Omental fat pad (tissue), 4 donors: Measurements from ENCODE around the gene NAT14. TPM values are rescaled to one million over a fixed set of nuclear protein-coding genes. Genes with fewer than 3 reads are reported as not detected.

ENCODE experiments used
- ATAC-seq: fragments of 150-250 bp; one replicate; pipeline ENCODE4 v1.9.1; 2016; ENCODE audit warnings: mild to moderate bottlenecking, moderate library complexity; ENCODE audit not compliant: low FRiP score
- DNase-seq: peaks from one replicate; pipeline ENCODE4 v3.0.0-alpha.2; 2019; ENCODE audit warnings: low spot score
- total RNA-seq, 4 donors: library from RNA; depleted of rRNA; stranded (reverse); fragments of >200 nt; gene quantifications; one replicate each; pipeline ENCODE4 v1.1.0, GENCODE V29; 2016
- TF ChIP-seq, protein P1 (sequence below), 3 donors: fragments of 450-650 bp; IDR thresholded peaks; one replicate each; pipeline ENCODE4 v1.5.1; 2016 to 2017; ENCODE audit warnings: antibody characterized with exemption in 3 of 3, mild to moderate bottlenecking in 3 of 3, moderate library complexity in 2 of 3

The NAT14 gene
- total RNA-seq, 4 donors from 2014 or later = 2.3 to 4.6 (median 2.6) TPM

DNA sequence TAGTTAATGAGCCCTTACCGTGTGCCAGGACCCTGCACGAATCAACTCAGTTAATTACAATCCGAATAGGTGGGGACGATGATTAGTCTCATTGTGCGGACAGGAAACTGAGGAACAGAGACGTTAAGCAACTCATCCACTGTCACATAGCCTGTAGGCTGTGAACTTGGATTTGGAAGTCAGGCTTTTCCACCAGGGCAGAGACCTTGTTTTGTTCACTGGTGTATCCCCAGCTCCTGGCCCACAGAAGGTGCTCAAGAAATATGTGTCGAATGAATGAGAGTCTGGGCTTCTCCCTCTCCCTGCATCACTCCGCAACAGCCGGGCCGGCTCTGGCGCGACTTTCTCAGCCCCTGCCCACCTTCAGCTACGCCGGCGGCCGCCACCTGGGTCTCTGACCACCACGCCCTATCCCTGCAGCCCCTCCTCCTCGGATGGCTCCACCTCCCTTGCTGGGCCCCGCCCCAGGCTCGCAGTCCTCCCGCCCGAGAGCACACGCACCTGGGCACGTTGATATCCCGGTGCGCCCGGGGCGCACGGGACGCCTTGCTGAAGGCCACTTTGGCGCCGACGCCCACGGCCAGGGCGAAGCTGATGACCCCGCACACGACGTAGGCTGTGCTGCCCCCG is 43.2 kb upstream of the NAT14 start:
- TF ChIP-seq, protein P1, sequence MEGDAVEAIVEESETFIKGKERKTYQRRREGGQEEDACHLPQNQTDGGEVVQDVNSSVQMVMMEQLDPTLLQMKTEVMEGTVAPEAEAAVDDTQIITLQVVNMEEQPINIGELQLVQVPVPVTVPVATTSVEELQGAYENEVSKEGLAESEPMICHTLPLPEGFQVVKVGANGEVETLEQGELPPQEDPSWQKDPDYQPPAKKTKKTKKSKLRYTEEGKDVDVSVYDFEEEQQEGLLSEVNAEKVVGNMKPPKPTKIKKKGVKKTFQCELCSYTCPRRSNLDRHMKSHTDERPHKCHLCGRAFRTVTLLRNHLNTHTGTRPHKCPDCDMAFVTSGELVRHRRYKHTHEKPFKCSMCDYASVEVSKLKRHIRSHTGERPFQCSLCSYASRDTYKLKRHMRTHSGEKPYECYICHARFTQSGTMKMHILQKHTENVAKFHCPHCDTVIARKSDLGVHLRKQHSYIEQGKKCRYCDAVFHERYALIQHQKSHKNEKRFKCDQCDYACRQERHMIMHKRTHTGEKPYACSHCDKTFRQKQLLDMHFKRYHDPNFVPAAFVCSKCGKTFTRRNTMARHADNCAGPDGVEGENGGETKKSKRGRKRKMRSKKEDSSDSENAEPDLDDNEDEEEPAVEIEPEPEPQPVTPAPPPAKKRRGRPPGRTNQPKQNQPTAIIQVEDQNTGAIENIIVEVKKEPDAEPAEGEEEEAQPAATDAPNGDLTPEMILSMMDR (IDR thresholded peaks at IDR 0.05) = no peak
- DNase-seq (no peak), ATAC-seq (no peak)

DNA sequence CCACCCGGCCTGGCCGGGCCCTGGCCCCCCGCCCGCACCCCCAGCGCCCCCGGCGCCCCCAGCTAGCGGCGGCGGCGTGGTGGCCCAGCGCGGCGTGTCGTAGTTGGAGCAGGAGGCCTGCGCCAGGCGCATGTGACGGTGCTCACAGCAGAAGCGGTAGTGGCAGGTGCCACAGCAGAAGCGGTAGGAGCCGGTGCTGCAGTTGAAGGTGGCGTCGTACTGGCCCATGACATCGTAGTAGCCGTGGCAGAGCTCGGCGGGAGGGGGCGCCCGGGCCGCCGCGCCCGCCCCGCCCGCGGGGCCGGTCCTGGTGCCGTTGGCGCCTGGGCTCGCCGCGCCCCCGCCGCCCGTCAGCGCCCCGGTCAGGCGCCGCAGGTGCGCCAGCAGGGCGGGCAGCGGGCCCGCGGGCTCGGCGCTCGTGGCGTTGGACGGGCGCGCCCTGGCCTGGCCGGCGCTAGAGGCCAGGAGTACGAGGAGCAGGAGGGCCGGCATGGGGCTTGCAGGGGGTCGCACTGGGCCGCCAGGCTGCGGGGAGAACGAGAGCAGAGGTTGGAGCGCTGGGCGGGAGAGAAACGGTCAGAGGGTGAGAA is 42.5 kb upstream of the NAT14 start:
- no peak for ATAC-seq
- DNase-seq = no peak
- TF ChIP-seq, protein P1 (IDR thresholded peaks at IDR 0.05) = no peak

DNA sequence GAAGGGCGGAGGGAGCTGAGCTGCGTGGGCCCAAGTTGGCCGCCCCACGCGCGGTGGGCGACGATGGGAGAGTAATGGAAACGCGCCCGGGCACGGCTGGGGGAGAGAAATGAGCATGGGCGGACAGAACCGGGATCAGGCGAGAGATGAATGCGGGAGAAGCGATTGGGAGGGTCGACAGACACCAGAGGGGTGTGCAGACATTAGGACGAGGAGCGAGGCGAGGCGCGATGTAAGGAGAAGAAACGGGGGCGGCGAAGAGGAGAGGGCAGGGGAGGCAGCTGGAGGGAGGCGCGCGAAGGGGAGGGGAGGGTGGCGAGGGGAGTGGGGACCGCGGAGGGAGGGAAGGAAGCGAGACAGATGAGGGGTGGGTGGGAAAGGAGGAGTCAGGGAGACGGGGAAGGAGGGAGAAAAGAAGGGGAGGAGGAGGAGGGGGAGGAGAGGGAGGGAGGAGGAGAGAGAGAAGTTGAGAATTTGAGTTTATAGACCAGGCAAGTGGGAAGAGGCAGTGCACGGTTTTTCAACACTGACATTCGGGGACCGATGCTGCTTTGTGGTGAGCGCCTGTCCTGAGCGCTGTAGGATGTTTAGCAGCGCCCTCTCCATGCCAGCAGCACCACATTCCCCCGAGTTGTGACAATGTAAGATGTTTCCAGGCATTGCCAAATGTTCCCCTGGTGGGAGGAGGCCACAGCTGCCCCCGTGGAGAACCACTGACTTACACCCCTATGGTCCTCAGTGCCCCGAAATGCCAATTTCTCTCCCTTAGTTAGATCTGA is 41.8 kb upstream of the NAT14 start, which contains the start of gene SHISA7:
Gene SHISA7, minus strand, starts transcription at position 256 of the 779 bp plus-strand sequence. CDS start 437 bp downstream, outside the sequence.
- TF ChIP-seq, protein P1 (IDR thresholded peaks at IDR 0.05) = no peak
- ATAC-seq = no peak
- DNase-seq = no peak

DNA sequence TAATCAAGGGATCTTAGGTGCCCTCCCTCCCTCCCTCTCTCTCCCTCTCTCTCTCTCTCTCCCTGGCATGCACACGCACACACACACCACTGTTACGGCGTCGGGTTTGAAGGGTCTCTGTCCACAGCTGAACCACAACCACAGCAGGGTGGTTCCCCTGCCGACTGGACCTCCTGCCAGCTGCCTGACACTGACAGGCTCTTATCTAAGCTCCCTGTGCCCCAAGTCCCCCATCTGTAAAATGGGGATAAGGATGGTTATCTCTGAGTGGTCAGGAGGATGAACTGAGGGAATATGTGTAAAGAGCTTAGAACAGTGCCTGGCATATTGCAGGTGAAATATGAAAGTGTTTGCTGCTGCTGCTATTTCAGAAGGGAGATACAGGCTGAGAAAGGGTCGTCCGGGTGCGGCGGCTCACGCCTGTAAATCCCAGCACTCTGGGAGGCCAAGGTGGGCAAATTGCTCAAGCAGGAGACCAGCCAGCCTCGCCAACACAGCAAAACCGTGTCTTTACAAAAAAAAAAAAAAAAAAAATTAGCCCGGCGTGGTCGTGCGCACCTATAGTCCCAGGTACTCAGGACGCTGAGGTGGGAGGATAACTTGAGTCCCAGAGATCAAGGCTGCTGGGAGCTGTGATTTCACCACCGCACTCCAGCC is 41.0 kb upstream of the NAT14 start:
- DNase-seq = no peak
- TF ChIP-seq, protein P1 (IDR thresholded peaks at IDR 0.05) = no peak
- ATAC-seq = no peak

DNA sequence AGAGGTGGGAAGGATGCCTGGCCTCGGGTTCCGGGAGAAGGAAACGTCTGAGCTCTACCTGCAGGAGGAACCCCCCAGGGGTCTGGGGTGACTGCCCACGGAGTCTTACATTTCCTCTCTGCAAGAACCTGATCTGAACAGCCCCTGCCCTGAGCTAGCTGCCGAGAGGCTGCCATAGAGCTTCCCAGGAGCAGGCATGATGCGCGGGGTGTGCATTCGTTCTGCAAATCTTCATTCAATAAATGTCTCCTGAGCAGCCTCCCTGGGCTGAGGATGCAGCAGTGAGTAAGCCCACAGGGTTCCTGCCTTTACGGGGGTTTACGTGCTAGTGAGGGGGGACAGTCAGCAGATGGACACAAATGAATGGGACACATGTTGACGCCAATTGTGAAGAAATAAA is 40.3 kb upstream of the NAT14 start:
- ATAC-seq (no peak), DNase-seq (no peak)
- TF ChIP-seq, protein P1 (IDR thresholded peaks at IDR 0.05) = no peak

DNA sequence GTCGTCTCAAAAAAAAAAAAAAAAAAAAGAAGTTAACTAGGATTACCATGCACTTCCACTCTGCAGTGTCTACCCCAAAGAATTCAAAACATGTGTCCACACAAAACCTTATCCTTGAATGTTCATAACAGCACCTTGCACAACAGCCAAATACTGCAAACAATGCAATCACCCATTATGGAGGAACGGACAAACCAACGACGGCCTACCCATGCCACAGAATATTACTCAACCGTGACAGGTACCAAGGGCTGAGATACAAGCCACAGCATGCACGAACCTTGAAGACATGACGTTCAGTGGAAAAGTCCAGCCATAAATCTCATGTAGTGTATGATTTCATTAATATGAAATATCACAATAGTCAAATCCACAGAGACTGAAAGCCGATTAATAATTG is 38.9 kb upstream of the NAT14 start:
- ATAC-seq (no peak), DNase-seq (no peak)
- TF ChIP-seq, protein P1 (IDR thresholded peaks at IDR 0.05) = no peak
